Type B pancreatic cell (in vitro differentiated cells): ENCODE measurements around the gene FRAT1. TPM values are rescaled to one million over a fixed set of nuclear protein-coding genes. Genes with fewer than 3 reads are reported as not detected.

ENCODE experiments used
- DNase-seq: peaks from one replicate; pipeline ENCODE4 v3.0.0; 2021; ENCODE audit warnings: mixed read lengths; ENCODE audit not compliant: unreplicated experiment; ENCODE audit errors: extremely low spot score
- H3K27ac Mint-ChIP-seq: 2 replicates; pipeline ENCODE4 v1.8.0; 2021; ENCODE audit warnings: mild to moderate bottlenecking, mixed read lengths
- H3K27me3 Mint-ChIP-seq: 2 replicates; pipeline ENCODE4 v1.8.0; 2021; ENCODE audit warnings: mixed read lengths
- H3K36me3 Mint-ChIP-seq: 2 replicates; pipeline ENCODE4 v1.8.0; 2021; ENCODE audit warnings: mixed read lengths
- H3K4me1 Mint-ChIP-seq: one replicate; pipeline ENCODE4 v1.8.0; 2021; ENCODE audit warnings: mixed read lengths; ENCODE audit not compliant: unreplicated experiment
- H3K4me3 Mint-ChIP-seq: 2 replicates; pipeline ENCODE4 v1.8.0; 2021; ENCODE audit warnings: mild to moderate bottlenecking, mixed read lengths
- H3K9me3 Mint-ChIP-seq: 2 replicates; pipeline ENCODE4 v1.8.0; 2021; ENCODE audit warnings: mixed read lengths
- total RNA-seq: library from RNA; stranded (reverse); gene quantifications from 2 replicates; pipeline ENCODE4 v1.2.1, GENCODE V29; 2021; ENCODE audit warnings: low replicate concordance
- TF ChIP-seq, protein P1 (sequence below): fragments of 200-600 bp; sonication (generic); conservative IDR thresholded peaks from 2 replicates; pipeline ENCODE4 v1.5.0; 2021; ENCODE audit warnings: antibody characterized with exemption, mild to moderate bottlenecking

Gene FRAT1
- total RNA-seq, 1 donor from 2014 or later, result 4.7 TPM

- Mint-ChIP-seq H3K4me3 (no peak overlapping the region), H3K4me1 (no peaks in the 10 kb centered on the region), H3K27me3 (no peaks in the 10 kb centered on the region), H3K27ac (no peak overlapping the region), H3K9me3 (no peaks in the 10 kb centered on the region), H3K36me3 (peaks cover 22% of the 10 kb centered on the region)
- TF ChIP-seq, protein P1, sequence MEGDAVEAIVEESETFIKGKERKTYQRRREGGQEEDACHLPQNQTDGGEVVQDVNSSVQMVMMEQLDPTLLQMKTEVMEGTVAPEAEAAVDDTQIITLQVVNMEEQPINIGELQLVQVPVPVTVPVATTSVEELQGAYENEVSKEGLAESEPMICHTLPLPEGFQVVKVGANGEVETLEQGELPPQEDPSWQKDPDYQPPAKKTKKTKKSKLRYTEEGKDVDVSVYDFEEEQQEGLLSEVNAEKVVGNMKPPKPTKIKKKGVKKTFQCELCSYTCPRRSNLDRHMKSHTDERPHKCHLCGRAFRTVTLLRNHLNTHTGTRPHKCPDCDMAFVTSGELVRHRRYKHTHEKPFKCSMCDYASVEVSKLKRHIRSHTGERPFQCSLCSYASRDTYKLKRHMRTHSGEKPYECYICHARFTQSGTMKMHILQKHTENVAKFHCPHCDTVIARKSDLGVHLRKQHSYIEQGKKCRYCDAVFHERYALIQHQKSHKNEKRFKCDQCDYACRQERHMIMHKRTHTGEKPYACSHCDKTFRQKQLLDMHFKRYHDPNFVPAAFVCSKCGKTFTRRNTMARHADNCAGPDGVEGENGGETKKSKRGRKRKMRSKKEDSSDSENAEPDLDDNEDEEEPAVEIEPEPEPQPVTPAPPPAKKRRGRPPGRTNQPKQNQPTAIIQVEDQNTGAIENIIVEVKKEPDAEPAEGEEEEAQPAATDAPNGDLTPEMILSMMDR, result no peak
- no peak for DNase-seq
Observed at GRCh38 chr10:97367126-97367649, 48.1 kb downstream of the FRAT1 start.

Other genes starting within 250 kb of the FRAT1 start
- gene SLIT1, start 133.3 kb upstream of the FRAT1 start, total RNA-seq, result 2.2 and 55.7 TPM in 2 replicates
- 7.3 and 19.8 TPM in 2 replicates for gene ARHGAP19, start 26.6 kb upstream of the FRAT1 start, total RNA-seq
- gene FRAT2, start 15.5 kb downstream of the FRAT1 start, total RNA-seq, result 23.1 and 36.4 TPM in 2 replicates
- gene RRP12, start 82.1 kb downstream of the FRAT1 start, total RNA-seq, result 34.5 and 41.6 TPM in 2 replicates
- gene PGAM1, start 106.9 kb downstream of the FRAT1 start, total RNA-seq, result 200 and 207 TPM in 2 replicates
- gene EXOSC1, start 126.7 kb downstream of the FRAT1 start, total RNA-seq, result 34.8 and 36.1 TPM in 2 replicates
- 50.7 and 53.7 TPM in 2 replicates for gene ZDHHC16, start 126.9 kb downstream of the FRAT1 start, total RNA-seq
- 85.9 and 94.8 TPM in 2 replicates for gene MMS19, start 179.2 kb downstream of the FRAT1 start, total RNA-seq
- gene UBTD1, start 179.7 kb downstream of the FRAT1 start, total RNA-seq, result 11.6 and 16.1 TPM in 2 replicates